HG03025 (cell line): Measurements from ENCODE around the gene MGAT5B.

ENCODE experiments used
- ATAC-seq: cut with Tn5 transposase; IDR thresholded peaks from one replicate; pipeline ENCODE4 v1.9.1; 2021; ENCODE audit warnings: mild to moderate bottlenecking, moderate library complexity; ENCODE audit not compliant: unreplicated experiment, low FRiP score

The MGAT5B gene

DNA sequence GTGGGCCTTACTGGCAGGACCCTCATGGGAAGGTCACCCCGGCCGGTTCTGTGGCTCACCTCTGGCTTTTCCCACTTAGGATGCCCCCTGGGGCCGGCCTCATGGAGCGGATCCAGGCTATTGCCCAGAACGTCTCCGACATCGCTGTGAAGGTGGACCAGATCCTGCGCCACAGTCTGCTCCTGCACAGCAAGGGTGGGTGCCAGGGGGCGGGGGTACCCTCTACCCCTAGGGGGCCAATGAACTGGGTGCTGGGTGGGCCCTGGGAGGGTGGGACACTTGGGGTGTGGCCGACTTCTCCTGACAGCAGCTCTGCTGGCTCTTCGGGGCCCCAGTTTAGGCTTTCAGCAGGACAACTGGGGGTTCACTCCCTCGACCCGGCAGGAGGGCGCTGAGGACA lies 34.3 kb downstream of the MGAT5B start:
- ATAC-seq = no peak

- no peak for ATAC-seq
These were observed 35.4 kb downstream of the MGAT5B start for GRCh38 chr17:76903631-76904030.

GRCh38 chr17:76904116-76904515 lies 35.9 kb downstream of the MGAT5B start:
- ATAC-seq = no peak

- ATAC-seq = no peak
These were observed 36.8 kb downstream of the MGAT5B start for GRCh38 chr17:76905036-76905435.

DNA sequence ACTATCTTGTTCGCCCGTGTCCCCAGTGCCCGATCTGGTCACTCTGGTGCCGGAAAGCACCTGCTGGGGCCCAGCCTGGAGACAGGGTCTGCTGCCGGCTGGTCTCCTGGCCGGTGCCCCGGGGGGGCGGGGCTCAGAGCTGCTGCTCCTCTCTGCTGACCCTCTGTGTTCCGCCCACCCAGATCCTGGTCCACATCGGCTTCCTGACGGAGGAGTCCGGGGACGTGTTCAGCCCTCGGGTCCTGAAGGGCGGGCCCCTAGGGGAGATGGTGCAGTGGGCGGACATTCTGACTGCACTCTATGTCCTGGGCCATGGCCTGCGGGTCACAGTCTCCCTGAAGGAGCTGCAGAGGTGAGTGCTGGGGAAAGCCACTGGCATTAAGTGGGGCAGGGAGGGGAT lies 37.6 kb downstream of the MGAT5B start:
- no peak for ATAC-seq

- no peak for ATAC-seq
These were observed 38.3 kb downstream of the MGAT5B start for GRCh38 chr17:76906463-76906862.

- ATAC-seq = no peak
These were observed 39.1 kb downstream of the MGAT5B start for GRCh38 chr17:76907352-76907751.

DNA sequence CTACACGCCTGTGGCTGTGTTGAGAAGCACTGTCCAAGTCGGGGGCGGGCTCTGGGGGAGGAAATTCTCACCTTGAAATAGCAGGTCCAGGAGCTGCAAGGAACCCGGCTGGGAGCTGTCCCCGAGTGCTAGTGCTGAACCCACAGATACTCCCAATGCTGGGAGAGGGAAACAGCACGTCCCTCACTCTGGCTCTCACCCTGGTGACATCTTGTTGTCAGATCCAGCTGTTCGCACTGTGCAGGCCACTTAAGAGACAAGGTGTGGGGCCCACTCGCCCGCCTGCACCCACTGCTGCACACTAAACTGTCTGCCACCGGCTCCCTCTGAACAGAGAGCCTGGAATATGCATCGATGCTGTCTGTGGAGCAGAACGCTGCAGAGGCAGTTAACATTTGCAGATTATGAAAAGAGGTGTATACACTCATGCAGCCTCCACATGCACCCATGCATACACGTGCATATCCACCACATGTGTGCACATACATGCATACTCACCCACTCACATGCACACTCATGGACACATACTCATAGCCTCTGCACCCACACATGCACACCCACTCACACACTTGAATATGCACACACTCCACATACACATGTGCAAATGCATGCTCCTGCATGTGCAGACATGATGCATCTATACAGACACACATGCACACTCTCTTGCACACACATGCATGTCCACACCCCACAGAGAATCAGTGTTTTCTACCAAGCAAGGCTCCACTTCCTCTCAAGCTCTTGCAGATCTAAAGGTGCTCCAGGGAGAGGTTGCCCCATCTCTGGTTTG lies 42.0 kb downstream of the MGAT5B start:
- no peak for ATAC-seq

DNA sequence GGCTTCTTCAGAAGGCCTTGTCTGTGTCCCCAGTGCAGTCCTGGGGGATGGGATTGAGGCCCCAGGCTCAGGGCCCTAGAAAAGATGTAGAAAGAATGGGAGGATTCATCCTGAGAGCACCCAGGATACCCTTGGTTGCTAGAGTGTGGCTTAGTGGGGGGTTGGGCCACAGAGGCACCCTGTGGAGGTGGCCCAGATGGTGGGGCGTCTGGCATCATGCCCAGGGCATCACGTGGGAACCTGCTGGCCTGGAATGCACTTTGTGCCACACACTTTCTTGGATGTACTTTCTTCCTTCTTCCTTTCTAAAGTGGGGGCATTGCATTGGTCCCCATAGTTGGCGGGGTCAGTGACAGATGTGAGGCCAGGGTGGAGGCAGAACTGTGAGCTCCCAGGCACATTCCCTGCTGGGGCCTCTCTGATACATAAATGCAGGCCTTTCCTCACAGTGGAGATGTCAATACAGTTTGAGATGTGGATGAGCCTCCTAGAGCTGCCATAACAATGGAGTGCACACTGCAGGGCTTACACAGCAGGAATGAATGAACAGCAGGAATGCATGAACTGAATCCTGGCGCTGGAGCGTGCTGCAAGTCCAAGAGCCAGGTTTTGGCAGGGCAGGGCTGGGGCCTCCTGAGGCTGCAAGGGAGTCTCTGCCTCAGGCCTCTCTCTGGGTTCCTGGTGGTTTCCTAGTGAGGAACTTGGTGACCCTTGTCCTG lies 43.3 kb downstream of the MGAT5B start:
- ATAC-seq = no peak

DNA sequence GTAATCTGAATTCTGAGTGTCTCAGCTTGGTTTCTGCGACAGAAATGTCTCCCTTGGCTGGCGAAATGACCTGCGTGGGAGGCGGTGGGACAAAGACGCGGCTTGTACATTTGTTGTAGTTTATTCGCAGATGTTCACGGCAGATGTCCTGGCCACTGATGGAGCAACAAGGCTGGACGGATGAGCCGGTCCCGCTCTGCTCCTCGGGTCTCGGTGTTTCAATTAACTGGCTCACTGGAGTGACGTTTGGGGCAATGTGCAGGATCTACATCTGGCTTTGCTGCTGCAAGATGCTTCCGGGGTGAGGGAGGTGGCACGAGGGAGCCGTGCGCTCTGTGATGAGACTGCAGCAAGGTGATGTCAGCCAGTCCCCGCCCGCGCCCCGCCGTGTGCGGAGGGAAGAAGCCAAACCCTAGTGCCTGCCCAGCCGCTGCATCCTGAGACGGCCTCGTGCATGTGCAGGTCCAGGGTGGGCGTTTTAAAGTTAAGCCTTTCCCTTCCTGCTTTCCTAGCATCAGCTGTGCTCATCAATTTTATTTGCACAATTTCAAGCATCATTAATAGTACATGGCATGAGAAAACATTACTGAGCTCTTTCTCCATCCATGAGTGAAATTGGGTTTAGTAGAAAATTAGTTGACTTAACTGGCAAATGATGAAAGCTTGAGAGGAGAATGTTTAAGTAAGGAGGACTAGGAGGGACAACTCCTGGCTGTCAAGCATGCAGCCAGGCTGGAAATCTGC lies 44.4 kb downstream of the MGAT5B start:
- ATAC-seq = no peak

GRCh38 chr17:76914937-76915336 lies 46.7 kb downstream of the MGAT5B start:
- no peak for ATAC-seq

GRCh38 chr17:76915840-76916510 lies 47.8 kb downstream of the MGAT5B start:
- no peak for ATAC-seq

DNA sequence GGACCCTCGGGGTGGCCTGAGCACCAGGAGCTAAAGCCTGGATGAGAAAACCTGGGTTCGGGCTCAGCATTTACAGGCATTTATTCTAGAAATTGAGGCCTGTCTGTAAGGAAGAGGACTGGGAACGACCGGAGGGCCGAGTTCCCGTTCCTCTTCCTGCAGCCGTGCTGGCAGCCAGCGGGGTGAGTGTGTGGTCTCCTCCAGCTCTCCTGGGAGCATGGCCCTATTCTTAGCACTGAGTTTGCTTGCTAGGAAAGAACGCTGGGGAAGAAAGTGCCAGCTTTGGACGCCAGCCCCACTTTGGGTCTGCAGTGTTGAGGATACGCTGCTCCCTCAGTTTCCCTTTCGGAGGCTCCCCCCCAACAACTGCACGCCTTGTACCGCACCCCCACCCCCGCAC lies 49.6 kb downstream of the MGAT5B start:
- no peak for ATAC-seq

- ATAC-seq = no peak
These were observed 50.6 kb downstream of the MGAT5B start for GRCh38 chr17:76918811-76919210.

DNA sequence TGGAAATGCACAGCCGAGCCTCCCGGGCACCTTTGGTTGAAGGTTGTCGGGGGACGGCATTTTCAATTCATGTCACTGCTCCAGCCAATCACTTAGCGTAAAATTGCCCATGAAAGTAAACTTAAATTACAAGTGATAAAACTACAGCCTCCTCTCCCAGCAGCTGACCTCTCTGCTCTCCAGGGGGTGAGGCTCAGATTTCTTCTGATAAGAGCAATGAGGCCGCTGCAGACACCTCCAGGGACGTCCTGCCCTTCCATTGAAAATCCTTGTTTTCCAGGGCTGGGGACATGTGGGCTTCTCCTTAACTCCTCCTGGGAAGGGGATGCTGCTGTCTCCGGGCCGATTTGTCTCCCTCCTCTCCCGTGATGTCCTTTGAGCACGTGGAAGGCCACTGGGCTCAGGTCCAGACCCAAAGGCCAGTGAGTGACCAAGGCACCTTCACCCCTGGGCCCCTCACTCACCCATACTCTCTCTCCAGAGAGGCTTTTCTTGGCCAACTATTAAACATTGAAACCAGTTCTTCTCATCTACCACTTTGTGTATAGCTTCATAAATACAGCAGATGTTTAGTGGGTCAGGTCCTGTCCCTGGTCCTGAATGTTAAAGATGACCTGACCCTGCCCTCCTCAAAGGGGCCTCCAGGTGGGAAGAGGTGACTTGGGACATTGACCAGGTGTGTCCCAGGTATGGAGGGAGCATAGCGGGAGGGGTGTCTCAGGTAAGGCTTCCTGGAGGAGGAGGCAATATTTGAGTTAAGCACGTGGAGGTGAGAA lies 52.3 kb downstream of the MGAT5B start:
- no peak for ATAC-seq

GRCh38 chr17:76921340-76922036 lies 53.3 kb downstream of the MGAT5B start:
- ATAC-seq = no peak

- no peak for ATAC-seq
These were observed 53.9 kb downstream of the MGAT5B start for GRCh38 chr17:76922084-76922483.

GRCh38 chr17:76922967-76923366 lies 54.8 kb downstream of the MGAT5B start:
- no peak for ATAC-seq

DNA sequence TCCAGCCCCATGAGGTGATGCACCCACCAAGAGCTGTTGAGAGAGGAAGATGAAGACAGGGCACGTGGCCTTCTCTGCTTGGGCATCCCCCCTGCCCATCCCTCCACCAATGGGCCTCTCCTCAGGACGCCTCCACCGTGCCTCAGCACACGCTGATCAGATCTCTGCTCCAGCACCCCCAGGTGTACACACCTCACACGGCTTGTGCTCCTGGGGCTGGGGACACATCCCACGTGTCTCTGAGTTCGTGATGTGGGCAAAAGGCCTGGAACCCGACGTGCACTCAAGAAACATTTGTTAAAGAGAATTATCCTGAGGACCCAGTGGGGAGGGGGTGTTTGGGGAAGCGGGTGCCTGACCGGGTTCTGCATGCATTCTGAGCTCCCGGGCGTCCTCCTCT lies 55.3 kb downstream of the MGAT5B start:
- no peak for ATAC-seq
